HFF-Myc (cell line): ENCODE data around the gene BIVM.
"Not testable (repeated sequence)": the region's sequence is repeated elsewhere in the genome, so short reads cannot be mapped to it uniquely, and the experiment has no call there.

Experiments
- DNase-seq: peaks from one replicate; pipeline ENCODE4 v3.0.0-alpha.2; 2011; ENCODE audit warnings: low read depth; ENCODE audit errors: extremely low read depth
- H3K4me3 ChIP-seq: replicated peaks from 2 replicates; pipeline ENCODE4 v1.5.1; 2011; ENCODE audit warnings: low read depth, mild to moderate bottlenecking, control low read depth, low read length
- CTCF ChIP-seq: IDR thresholded peaks from 2 replicates; pipeline ENCODE4 v1.5.1; 2012; ENCODE audit warnings: mild to moderate bottlenecking, low read depth, low read length, control low read depth; ENCODE audit errors: missing control alignments

Gene BIVM

GRCh38 chr13:102774214-102774568 is 24.7 kb upstream of the BIVM start:
- DNase-seq, result no peak
- TF ChIP-seq CTCF, result no peak
- peak overlapping the region; percentile 80 for H3K4me3 ChIP-seq

- no peak for TF ChIP-seq CTCF
- no peak for DNase-seq
- H3K4me3 ChIP-seq, result no peak overlapping the region
These were observed 24.1 kb upstream of the BIVM start for GRCh38 chr13:102774591-102775520.

DNA sequence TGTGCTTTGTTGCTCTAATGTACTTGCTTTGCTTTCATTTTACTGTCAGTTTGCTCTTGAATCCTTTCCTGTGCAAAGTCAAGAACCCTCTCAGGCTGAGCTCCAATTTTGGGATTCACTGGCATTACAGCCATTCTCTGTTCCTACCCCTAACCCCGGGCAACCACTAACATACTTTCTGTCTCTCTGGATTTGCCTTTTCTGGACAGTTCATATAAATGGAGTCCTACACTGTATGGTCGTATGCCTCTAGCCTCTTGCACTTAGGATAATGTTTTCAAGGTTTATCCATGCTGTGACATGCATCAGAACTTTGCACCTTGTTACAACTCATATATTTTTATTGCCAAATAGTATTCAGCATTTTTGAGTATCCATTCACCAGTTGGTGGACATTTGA is 22.6 kb upstream of the BIVM start:
- TF ChIP-seq CTCF, result no peak
- no peak for DNase-seq
- no peak overlapping the region for H3K4me3 ChIP-seq

GRCh38 chr13:102777736-102778135 is 21.2 kb upstream of the BIVM start:
- H3K4me3 ChIP-seq, result no peak overlapping the region
- DNase-seq, result no peak
- no peak for TF ChIP-seq CTCF

- no peak for DNase-seq
- H3K4me3 ChIP-seq, result no peak overlapping the region
These were observed 19.3 kb upstream of the BIVM start for GRCh38 chr13:102779436-102780159.

DNA sequence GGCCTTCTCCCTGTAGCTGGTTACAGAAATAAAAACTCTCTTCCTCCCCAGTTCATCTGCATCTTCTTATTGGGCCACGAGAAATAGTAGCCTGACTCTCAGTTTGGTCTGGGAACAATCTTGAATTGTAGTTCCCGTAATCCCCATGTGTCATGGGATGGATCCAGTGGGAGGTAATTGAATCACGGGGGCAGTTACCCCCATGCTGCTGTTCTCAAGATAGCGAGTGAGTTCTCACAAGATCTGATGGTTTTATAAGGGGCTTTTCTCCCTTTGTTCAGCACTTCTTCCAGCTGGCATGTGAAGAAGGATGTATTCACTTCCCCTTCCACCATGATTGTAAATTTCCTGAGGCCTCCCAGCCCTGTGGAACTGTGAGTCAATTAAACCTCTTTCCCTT is 18.3 kb upstream of the BIVM start:
- not testable (repeated sequence) for H3K4me3 ChIP-seq, DNase-seq

More at GRCh38 chr13:102779436-102780159, 19.3 kb upstream of the BIVM start:
- TF ChIP-seq CTCF, result no peak

DNA sequence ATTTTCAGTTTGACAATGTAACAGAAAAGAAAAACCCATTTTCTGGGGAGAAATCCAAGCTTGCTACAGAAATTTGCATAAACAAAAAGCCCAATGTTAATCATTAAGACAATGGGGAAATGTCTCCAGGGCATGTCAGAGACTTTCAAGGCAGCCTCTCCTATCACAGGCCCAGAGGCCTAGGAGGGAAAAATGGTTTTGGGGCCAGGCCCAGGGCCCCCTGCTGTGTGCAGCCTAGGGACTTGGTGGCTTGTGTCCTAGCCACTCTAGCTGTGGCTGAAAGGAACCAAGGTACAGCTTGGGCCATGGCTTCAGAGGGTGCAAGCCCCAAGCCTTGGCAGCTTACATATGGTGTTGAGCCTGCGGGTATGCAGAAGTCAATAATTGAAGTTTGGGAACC is 17.3 kb upstream of the BIVM start:
- TF ChIP-seq CTCF, result no peak
- no peak overlapping the region for H3K4me3 ChIP-seq
- no peak for DNase-seq
